SK-N-SH (cell line): ENCODE data around the gene NTRK2. TPM values are rescaled to one million over a fixed set of nuclear protein-coding genes. Genes with fewer than 3 reads are reported as not detected.

Experiments
- CTCF ChIA-PET: fragments of 300-600, 350-600 bp; formaldehyde crosslinking; extraction: SDS; loops from one replicate; lab custom pipeline; 2021; lab: Yijun Ruan, JAX
- POLR2A ChIA-PET: fragments of 350-600 bp; sonication (Branson Sonifier 250); formaldehyde crosslinking; extraction: SDS; loops from one replicate; lab custom pipeline; 2020; ENCODE audit warnings: antibody characterized with exemption, inconsistent platforms; lab: Yijun Ruan, JAX
- DNase-seq: peaks from one replicate; pipeline ENCODE4 v3.0.0; 2012
- H2AFZ ChIP-seq: fragments of 200-600 bp; sonication (generic); 2 replicates; pipeline ENCODE4 v1.8.1; 2016; ENCODE audit warnings: antibody characterized with exemption, mild to moderate bottlenecking, low read depth
- H3F3A ChIP-seq: fragments of 200-600 bp; sonication (generic); replicated peaks from 2 replicates; pipeline ENCODE3; 2016; ENCODE audit warnings: antibody characterized with exemption, mild to moderate bottlenecking; ENCODE audit not compliant: insufficient read depth
- H3K27ac ChIP-seq, 2 experiments: fragments of 200-500 bp in 1 of 2; fragments of 200-600 bp in 1 of 2; sonication (Bioruptor generic) in 1 of 2; sonication (generic), shearing (Covaris generic) in 1 of 2; 2 replicates each; pipeline versions ENCODE4 v1.5.1 to v1.6.1; 2014 to 2016; ENCODE audit warnings: low read depth in 2 of 2, inconsistent platforms in 1 of 2, low read length in 1 of 2, mild to moderate bottlenecking in 1 of 2, mixed read lengths in 1 of 2
- H3K27me3 ChIP-seq: fragments of 200-600 bp; sonication (generic), shearing (Covaris generic); 2 replicates; pipeline ENCODE4 v1.6.1; 2016; ENCODE audit warnings: mixed run types; ENCODE audit not compliant: insufficient read depth
- H3K36me3 ChIP-seq, 2 experiments: fragments of 200-500 bp in 1 of 2; fragments of 200-600 bp in 1 of 2; sonication (Bioruptor generic) in 1 of 2; sonication (generic) in 1 of 2; replicated peaks in 1 of 2; 2 replicates each; pipeline versions ENCODE3 to v1.5.1; 2014 to 2016; ENCODE audit warnings: low read length in 1 of 2, mild to moderate bottlenecking in 1 of 2; ENCODE audit not compliant: insufficient read depth in 2 of 2, control insufficient read depth in 1 of 2
- H3K4me1 ChIP-seq, 2 experiments: fragments of 200-500 bp in 1 of 2; fragments of 200-600 bp in 1 of 2; sonication (Bioruptor generic) in 1 of 2; sonication (generic), shearing (Covaris generic) in 1 of 2; 2 replicates each; pipeline versions ENCODE4 v1.5.1 to v1.6.1; 2014 to 2016; ENCODE audit warnings: low read depth in 1 of 2, low read length in 1 of 2, mixed run types in 1 of 2; ENCODE audit not compliant: insufficient read depth in 2 of 2, control insufficient read depth in 1 of 2
- H3K4me2 ChIP-seq: fragments of 200-600 bp; sonication (generic), shearing (Covaris generic); 2 replicates; pipeline ENCODE4 v1.6.1; 2017; ENCODE audit warnings: mixed run types
- H3K4me3 ChIP-seq, 2 experiments: fragments of 200-500 bp in 1 of 2; fragments of 200-600 bp in 1 of 2; sonication (Bioruptor generic) in 1 of 2; sonication (generic), shearing (Covaris generic) in 1 of 2; 2 replicates each; pipeline versions ENCODE4 v1.5.1 to v1.8.1; 2014 to 2016; ENCODE audit warnings: low read depth in 2 of 2, inconsistent platforms in 1 of 2, low read length in 1 of 2, mild to moderate bottlenecking in 1 of 2, mixed read lengths in 1 of 2, moderate library complexity in 1 of 2
- H3K79me2 ChIP-seq: fragments of 200-600 bp; sonication (generic); 2 replicates; pipeline ENCODE4 v1.8.1; 2017; ENCODE audit warnings: mild to moderate bottlenecking; ENCODE audit not compliant: insufficient read depth
- H3K9ac ChIP-seq: fragments of 200-600 bp; sonication (generic); 2 replicates; pipeline ENCODE4 v1.6.1; 2017; ENCODE audit warnings: mixed run types
- H3K9me2 ChIP-seq: fragments of 200-600 bp; sonication (generic); 2 replicates; pipeline ENCODE4 v1.6.1; 2017; ENCODE audit warnings: mixed run types
- H3K9me3 ChIP-seq: fragments of 200-600 bp; sonication (generic); 2 replicates; pipeline ENCODE4 v1.6.1; 2017; ENCODE audit warnings: mixed run types, mild to moderate bottlenecking, moderate library complexity
- H4K20me1 ChIP-seq: fragments of 200-600 bp; sonication (generic); 2 replicates; pipeline ENCODE4 v1.6.1; 2017; ENCODE audit warnings: mild to moderate bottlenecking, mixed run types; ENCODE audit not compliant: insufficient read depth
- CTCF ChIP-seq: fragments of 200-600 bp; sonication (generic); IDR thresholded peaks from 2 replicates; pipeline ENCODE4 v1.6.1; 2017; ENCODE audit warnings: antibody characterized with exemption, mild to moderate bottlenecking, moderate library complexity
- EP300 ChIP-seq, 2 experiments: IDR thresholded peaks; 2 replicates each; pipeline versions ENCODE4 v1.4.0 to v1.6.1; 2012; ENCODE audit warnings: borderline replicate concordance in 1 of 2, low read depth in 1 of 2, low read length in 1 of 2
- FOSL2 ChIP-seq: IDR thresholded peaks from 2 replicates; pipeline ENCODE4 v1.4.0; 2012; ENCODE audit warnings: low read depth, mild to moderate bottlenecking, moderate library complexity, borderline replicate concordance
- FOXM1 ChIP-seq: IDR thresholded peaks from 2 replicates; pipeline ENCODE4 v1.4.0; 2012; ENCODE audit warnings: low read depth, mild to moderate bottlenecking
- GATA2 ChIP-seq: sonication (generic); formaldehyde crosslinking; IDR thresholded peaks from 2 replicates; pipeline ENCODE4 v1.5.0; 2020; ENCODE audit warnings: mild to moderate bottlenecking, missing genetic modification reagents
- MEF2A ChIP-seq: IDR thresholded peaks from 2 replicates; pipeline ENCODE4 v1.4.0; 2012; ENCODE audit warnings: low read depth, borderline replicate concordance
- NRF1 ChIP-seq: IDR thresholded peaks from 2 replicates; pipeline ENCODE4 v1.6.1; 2012; ENCODE audit warnings: low read depth, mild to moderate bottlenecking, low read length
- PBX3 ChIP-seq: IDR thresholded peaks from 2 replicates; pipeline ENCODE4; 2012
- POLR2AphosphoS5 ChIP-seq: IDR thresholded peaks from 2 replicates; pipeline ENCODE4 v1.6.1; 2012; ENCODE audit warnings: low read depth, low read length
- RAD21 ChIP-seq: IDR thresholded peaks from 2 replicates; pipeline ENCODE4 v1.6.1; 2012; ENCODE audit warnings: mild to moderate bottlenecking, low read length
- RFX5 ChIP-seq: IDR thresholded peaks from 2 replicates; pipeline ENCODE4 v1.6.1; 2012; ENCODE audit warnings: mild to moderate bottlenecking, improper control_type of control experiment, low read length
- TAF1 ChIP-seq: IDR thresholded peaks from 2 replicates; pipeline ENCODE4 v1.6.1; 2012; ENCODE audit warnings: low read depth, mild to moderate bottlenecking, low read length, moderate library complexity, borderline replicate concordance
- TEAD4 ChIP-seq: IDR thresholded peaks from 2 replicates; pipeline ENCODE4 v1.4.0; 2012; ENCODE audit warnings: mild to moderate bottlenecking, borderline replicate concordance; ENCODE audit not compliant: insufficient read depth
- USF1 ChIP-seq: IDR thresholded peaks from 2 replicates; pipeline ENCODE4 v1.4.0; 2012; ENCODE audit warnings: low read depth, borderline replicate concordance
- USF2 ChIP-seq: fragments of 150-350 bp; IDR thresholded peaks from 2 replicates; pipeline ENCODE4 v1.6.1; 2017; ENCODE audit warnings: antibody characterized with exemption, low read length, low read depth, borderline replicate concordance
- WGBS: methylation state at CpG from one replicate; pipeline ENCODE4 v1.1.6; 2017; ENCODE audit warnings: low lambda C conversion rate; 5-methylcytosine and 5-hydroxymethylcytosine counted together
- polyA plus RNA-seq, 3 experiments: library from polyadenylated mRNA; depleted of rRNA; stranded (reverse); fragments of >200 nt; gene quantifications; 2 replicates each; pipeline ENCODE4 v1.2.3, GENCODE V29; 2012

Gene NTRK2
- polyA plus RNA-seq, 1 of the 3 experiments (the other 2 are of a cell fraction), result 0.05 TPM

GRCh38 chr9:84702471-84702870 lies 32.9 kb downstream of the NTRK2 start:
- TF ChIP-seq RAD21 (no peak), RFX5 (no peak), MEF2A (no peak), TEAD4 (no peak), USF1 (no peak), GATA2 (CRISPR knock-in tag) (no peak), NRF1 (no peak)
- no peak overlapping the region for H3K4me2 ChIP-seq
- no peak overlapping the region for H3K27ac ChIP-seq
- no peak overlapping the region for H3K9ac ChIP-seq
- H3K4me3 ChIP-seq, result no peak overlapping the region
- 64% methylated on average over 1 of the region's 1 CpG for WGBS
- no peak for DNase-seq
- H3K4me1 ChIP-seq, result no peaks in the 10 kb centered on the region
- H4K20me1 ChIP-seq, result no peaks in the 10 kb centered on the region
- H3K9me2 ChIP-seq, result no peaks in the 10 kb centered on the region
- no peaks in the 10 kb centered on the region for H3K36me3 ChIP-seq
- no peaks in the 10 kb centered on the region for H3K27me3 ChIP-seq
- H3F3A ChIP-seq, result no peaks in the 10 kb centered on the region
- CTCF ChIA-PET, result interaction anchor here (0.6 to 1.3 kb wide), 3 partner anchors 34 to 397 kb away, joined by 3 to 5 read pairs (median 3); no protein-coding TSS in a partner anchor
- POLR2A ChIA-PET, result no interaction called here
- no peak overlapping the region for H2AFZ ChIP-seq
- no peaks in the 10 kb centered on the region for H3K79me2 ChIP-seq
- no peaks in the 10 kb centered on the region for H3K9me3 ChIP-seq

GRCh38 chr9:84703793-84704192 lies 34.3 kb downstream of the NTRK2 start:
- TF ChIP-seq FOSL2 (no peak), USF2 (no peak)
- TF ChIP-seq, all 33 proteins: peak for 0
- Histone ChIP-seq H3K9me3 (no peaks in the 10 kb centered on the region), H3K9me2 (no peaks in the 10 kb centered on the region), H3K4me2 (no peak overlapping the region), H3K27ac (no peak overlapping the region), H3K79me2 (no peaks in the 10 kb centered on the region), H3K4me1 (no peaks in the 10 kb centered on the region), H3F3A (no peaks in the 10 kb centered on the region), H4K20me1 (no peaks in the 10 kb centered on the region), H2AFZ (no peak overlapping the region), H3K36me3 (no peaks in the 10 kb centered on the region), H3K27me3 (no peaks in the 10 kb centered on the region), H3K9ac (no peak overlapping the region), H3K4me3 (no peak overlapping the region)
- ChIA-PET CTCF (interaction anchor here (0.8 to 1.3 kb wide), 2 partner anchors 35 to 441 kb away, joined by 3 to 5 read pairs; no protein-coding TSS in a partner anchor), POLR2A (no interaction called here)
- no peak for DNase-seq

- H3K4me1 ChIP-seq, result no peaks in the 10 kb centered on the region
- ChIA-PET CTCF (interaction anchor here (1.0 to 1.5 kb wide), 5 partner anchors 11 to 37 kb away, joined by 3 to 4 read pairs (median 3); no protein-coding TSS in a partner anchor), POLR2A (no interaction called here)
- no peak overlapping the region for H3K9ac ChIP-seq
- DNase-seq, result no peak
- TF ChIP-seq MEF2A (no peak), PBX3 (no peak), NRF1 (no peak), POLR2AphosphoS5 (no peak), CTCF (no peak), EP300 (IDR thresholded peaks at IDR 0.05; ENCODE audit: borderline replicate concordance in 1 of 2, low read depth in 1 of 2, low read length in 1 of 2) (no peak), TAF1 (no peak), FOXM1 (no peak), TEAD4 (no peak)
- no peaks in the 10 kb centered on the region for H3K9me3 ChIP-seq
- no peaks in the 10 kb centered on the region for H4K20me1 ChIP-seq
- no peaks in the 10 kb centered on the region for H3K79me2 ChIP-seq
- no peak overlapping the region for H3K4me2 ChIP-seq
- no peak overlapping the region for H2AFZ ChIP-seq
- no peak overlapping the region for H3K27ac ChIP-seq
- no peaks in the 10 kb centered on the region for H3K36me3 ChIP-seq
- H3F3A ChIP-seq, result no peaks in the 10 kb centered on the region
- no peaks in the 10 kb centered on the region for H3K9me2 ChIP-seq
- H3K27me3 ChIP-seq, result no peaks in the 10 kb centered on the region
- no peak overlapping the region for H3K4me3 ChIP-seq
- 76% methylated on average over 5 of the region's 5 CpGs for WGBS
These were observed 35.6 kb downstream of the NTRK2 start for GRCh38 chr9:84705128-84705527.
